ENCODE results near the gene EVC.

EVC gene

GRCh38 chr4:5758741-5759140 lies 47.7 kb downstream of the EVC start:
- DNase-seq, result no peak

GRCh38 chr4:5759236-5760075 lies 48.5 kb downstream of the EVC start:
- no peak for DNase-seq

GRCh38 chr4:5760246-5760645 lies 49.2 kb downstream of the EVC start:
- no peak for DNase-seq

- DNase-seq, result no peak
These were observed 50.0 kb downstream of the EVC start for GRCh38 chr4:5760936-5761480.

DNA sequence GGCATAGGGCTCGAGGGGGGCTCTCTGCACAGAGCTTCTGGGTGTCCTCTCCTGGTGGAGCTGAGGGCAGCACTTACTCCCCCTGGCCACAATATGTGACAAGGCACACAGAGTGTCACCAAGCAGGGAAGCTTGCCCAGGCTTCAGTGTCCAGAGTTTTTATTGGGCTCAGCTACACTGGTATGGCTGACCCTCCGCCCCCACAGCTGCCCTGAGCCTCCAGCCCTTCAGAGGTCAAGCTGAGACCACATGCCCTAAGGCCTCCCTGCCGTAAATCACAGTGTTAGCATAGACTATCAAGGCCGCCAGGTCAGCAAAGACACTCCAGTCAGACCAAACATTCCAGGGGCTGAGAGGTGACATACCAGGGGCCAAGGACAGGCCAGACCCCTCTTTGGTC lies 59.0 kb downstream of the EVC start:
- DNase-seq, result no peak

- no peak for DNase-seq
These were observed 61.7 kb downstream of the EVC start for GRCh38 chr4:5772528-5773270.

DNA sequence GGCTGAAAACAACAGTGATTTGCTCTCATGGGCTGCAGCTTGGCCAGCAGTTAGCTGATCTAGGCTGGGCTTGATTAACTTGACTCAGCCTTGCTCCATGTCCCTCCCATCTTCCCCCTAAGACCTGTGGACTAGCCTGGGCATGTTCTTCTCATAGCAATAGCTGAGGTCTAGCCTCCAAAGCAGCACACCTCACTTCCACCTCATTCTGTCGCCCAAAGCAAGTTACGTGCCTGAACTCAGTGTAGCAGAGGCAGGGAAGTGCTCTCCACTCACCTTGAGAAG lies 62.2 kb downstream of the EVC start:
- DNase-seq, result no peak

DNA sequence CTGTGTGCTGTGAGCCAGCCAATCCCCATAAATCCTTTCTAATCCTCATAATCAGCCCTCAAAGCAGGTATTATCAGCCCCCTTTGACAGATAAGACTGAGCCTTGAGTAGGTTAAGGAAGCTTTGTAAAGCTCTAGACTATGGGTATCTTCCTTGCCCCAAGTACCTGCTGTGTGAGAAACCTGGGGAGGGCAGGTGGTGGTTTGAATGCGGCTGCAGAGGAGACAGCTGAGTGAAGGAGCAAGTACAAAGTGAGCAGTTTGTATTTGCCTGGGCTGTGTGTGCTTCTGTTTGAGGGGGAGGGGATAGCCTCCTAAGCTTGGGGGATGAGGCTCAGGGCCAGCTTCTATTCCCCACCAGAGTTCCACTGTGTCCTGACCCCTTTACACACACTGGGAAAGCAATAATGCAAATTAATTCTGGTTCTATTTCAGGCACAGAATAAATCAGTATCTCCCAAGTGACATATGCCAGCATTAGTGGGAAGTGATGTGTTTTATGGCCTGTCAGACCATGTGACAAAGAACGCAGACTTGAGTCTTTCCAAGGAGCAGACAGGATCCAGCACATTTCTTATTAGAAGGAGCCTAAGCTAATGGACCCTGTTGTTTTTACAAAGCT lies 63.5 kb downstream of the EVC start:
- no peak for DNase-seq

DNA sequence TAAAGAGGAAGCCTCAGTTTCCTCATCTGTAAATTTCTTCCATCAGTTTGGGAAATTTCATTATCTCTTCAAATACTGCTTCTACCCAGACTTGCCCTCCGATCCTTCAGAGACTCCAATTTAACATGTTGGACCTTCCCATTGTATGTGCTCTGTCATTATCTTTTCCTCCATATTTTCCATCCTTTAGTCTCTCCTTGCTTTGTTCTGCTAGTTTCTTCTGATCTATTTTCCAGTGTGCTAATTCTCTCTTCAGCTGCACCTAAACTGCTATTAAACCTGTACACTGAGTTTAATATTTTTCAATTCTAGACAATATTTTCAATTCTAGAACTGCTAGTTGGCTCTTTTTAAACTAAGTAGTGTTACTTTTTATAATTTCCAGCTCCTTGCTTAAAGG lies 65.5 kb downstream of the EVC start:
- DNase-seq, result no peak

DNA sequence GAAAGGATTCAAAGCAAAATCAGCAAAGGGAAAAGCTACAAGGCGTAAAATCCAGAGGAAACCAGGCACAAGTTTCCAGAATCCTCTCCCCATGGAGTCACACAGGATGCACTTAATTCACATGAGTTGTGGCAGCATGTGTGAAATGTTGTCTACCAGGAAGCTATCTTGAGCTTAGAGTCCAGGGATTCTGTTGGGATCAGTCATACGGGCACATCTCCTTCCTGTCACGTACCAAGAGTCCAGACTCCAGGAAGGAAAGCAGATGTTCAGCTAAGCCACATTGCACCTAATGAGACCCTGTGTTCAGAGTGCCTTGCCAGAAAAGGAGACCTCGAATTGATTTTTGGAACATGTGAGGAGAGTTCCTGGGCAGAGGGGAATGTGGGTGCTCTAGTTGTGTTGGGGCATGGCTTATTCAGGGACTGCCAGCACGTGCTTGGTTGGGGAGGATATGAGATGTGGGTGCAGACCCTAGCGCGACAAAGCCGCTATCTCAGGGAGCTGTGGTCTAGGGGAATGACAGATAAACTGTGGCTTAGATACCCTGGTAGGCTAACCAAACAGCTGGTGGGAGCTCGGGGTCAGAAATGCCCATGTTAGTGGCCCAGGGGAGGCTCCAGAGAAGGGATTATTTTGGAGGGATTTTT lies 70.0 kb downstream of the EVC start:
- no peak for DNase-seq

GRCh38 chr4:5781691-5782090 lies 70.7 kb downstream of the EVC start:
- no peak for DNase-seq

- DNase-seq, result no peak
These were observed 72.0 kb downstream of the EVC start for GRCh38 chr4:5782829-5783476.

DNA sequence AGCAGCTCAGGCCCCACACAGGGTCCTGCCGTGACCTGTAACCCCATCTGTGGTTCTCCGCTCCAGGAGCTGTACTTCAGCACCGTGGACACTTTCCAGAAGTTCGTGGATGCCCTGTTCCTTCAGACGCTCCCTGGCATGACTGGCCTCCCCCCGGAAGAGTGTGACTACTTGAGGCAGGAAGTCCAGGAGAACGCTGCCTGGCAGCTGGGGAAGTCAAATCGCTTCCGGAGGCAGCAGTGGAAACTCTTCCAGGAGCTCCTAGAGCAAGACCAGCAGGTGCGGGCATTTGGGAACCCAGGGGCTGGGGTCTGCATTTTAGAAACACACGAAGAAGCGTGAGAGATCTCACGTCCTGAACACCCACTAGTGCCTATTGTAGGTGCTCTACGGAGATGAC lies 72.5 kb downstream of the EVC start:
- no peak for DNase-seq

DNA sequence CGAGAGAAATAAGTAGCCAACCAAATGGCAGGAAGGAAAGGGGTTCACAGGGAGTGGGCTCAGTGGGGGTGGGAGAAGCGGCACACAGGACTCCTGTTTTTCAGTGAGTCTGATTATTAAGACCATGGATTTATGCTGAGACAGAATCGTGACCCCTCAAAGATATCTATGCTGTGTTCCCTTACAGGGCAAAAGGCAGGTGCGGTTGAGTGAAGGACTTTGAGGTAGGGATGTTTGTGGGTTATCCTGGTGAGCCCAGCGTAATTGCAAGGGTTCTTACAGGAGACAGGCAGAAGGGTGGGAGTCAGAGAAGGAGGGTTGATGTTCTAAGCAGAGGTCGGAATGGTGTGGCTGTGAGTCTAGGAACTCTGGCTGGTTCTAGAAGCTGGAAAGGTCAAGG lies 73.0 kb downstream of the EVC start:
- DNase-seq, result no peak

GRCh38 chr4:5784960-5785611 lies 74.1 kb downstream of the EVC start:
- DNase-seq, result no peak

- DNase-seq, result no peak
These were observed 75.0 kb downstream of the EVC start for GRCh38 chr4:5785806-5786680.

GRCh38 chr4:5787311-5787710 lies 76.3 kb downstream of the EVC start:
- DNase-seq, result no peak

- no peak for DNase-seq
These were observed 77.1 kb downstream of the EVC start for GRCh38 chr4:5788144-5788543.

DNA sequence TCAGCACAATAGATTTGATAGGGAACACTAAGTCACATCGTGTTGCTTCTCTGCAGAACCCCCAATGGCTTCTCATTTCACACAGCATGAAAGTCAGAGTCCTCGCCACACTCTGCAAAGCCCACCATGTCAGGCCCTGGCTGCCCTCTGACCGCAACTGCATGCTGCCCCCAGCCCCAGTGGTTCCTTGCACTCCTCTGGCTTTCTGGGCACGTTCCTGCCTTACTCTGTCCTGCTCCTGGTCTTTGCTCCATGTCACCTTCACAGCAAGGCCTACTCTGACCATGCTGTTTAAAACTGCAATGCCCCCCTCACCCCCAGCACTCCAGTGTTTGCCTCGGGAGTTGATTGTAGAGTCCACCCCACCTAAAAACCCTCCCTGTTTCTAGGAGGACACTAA lies 78.1 kb downstream of the EVC start:
- no peak for DNase-seq

DNA sequence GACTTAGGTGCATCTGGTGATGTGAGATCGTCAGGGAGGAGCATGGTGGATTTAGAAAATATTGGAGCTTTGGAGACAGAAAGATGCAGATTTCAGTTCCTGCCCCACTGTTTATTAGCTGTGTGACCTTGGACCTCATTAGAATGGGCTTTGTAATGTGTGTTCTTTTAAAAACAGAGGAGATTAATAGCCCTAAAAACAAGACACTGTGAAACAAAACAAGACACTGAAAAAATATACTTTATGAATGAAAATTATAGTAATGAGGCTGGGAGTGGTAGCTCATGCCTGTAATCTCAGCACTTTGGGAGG lies 79.5 kb downstream of the EVC start:
- DNase-seq, result no peak

DNA sequence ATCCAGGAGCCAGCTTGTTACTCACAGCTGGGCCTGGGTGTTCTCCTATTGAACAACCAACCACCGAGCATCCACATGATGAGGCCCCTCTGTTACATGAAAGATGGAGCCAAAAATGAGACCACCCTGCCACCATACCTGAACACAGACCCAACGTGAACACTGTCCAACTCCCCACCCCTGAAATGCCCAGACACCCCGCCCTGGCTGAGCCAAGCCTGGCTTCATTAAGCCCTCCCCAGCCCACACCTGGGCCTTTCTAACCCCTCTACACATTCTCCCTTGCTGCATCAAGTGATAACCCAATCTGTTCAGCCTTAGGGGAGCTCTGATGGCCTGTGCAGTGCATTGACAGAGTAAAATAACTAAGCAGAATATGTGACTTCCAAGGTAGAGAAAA lies 80.7 kb downstream of the EVC start:
- DNase-seq, result no peak

DNA sequence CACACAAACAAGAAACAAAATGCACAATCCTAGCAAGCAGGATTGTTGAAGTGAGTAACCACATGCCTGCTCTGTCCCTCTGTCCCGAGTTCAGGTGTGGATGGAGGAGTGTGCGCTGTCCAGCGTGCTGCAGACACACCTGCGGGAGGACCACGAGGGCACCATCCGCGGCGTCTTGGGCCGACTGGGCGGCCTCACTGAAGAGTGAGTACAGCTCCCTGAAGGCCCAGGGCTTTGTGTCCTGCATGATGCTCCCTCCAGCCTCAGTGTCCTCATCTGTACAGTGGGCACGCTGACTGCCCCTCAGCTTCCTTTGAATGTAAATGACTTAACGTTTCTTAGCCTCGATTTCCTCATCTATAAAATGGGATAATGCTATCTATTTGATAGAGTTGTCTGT lies 82.5 kb downstream of the EVC start:
- no peak for DNase-seq
